H9 (cell line): ENCODE data around the gene HECW1. TPM values are rescaled to one million over a fixed set of nuclear protein-coding genes. Genes with fewer than 3 reads are reported as not detected.

ENCODE experiments used
- DNase-seq: peaks from one replicate; pipeline ENCODE4 v3.0.0-alpha.2; 2017
- H2AFZ ChIP-seq: one replicate; pipeline ENCODE4 v1.6.1; 2013; ENCODE audit warnings: mild to moderate bottlenecking, low read length, control low read depth, moderate library complexity
- H2AK5ac ChIP-seq: 2 replicates; pipeline ENCODE4 v1.6.1; 2013; ENCODE audit warnings: low read length, control low read depth, mixed read lengths; ENCODE audit not compliant: insufficient read length
- H2BK120ac ChIP-seq: one replicate; pipeline ENCODE4 v1.6.1; 2013; ENCODE audit warnings: low read depth, mild to moderate bottlenecking, low read length, control low read depth, inconsistent platforms; ENCODE audit not compliant: poor library complexity, severe bottlenecking
- H2BK12ac ChIP-seq: 2 replicates; pipeline ENCODE4 v1.6.1; 2013; ENCODE audit warnings: low read length, control low read depth, mixed read lengths, low read depth; ENCODE audit not compliant: insufficient read length
- H2BK15ac ChIP-seq: 2 replicates; pipeline ENCODE4 v1.6.1; 2013; ENCODE audit warnings: low read depth, low read length, control low read depth
- H2BK20ac ChIP-seq: one replicate; pipeline ENCODE4 v1.6.1; 2013; ENCODE audit warnings: low read depth, mild to moderate bottlenecking, low read length, control low read depth, inconsistent platforms; ENCODE audit not compliant: poor library complexity, severe bottlenecking
- H2BK5ac ChIP-seq: 2 replicates; pipeline ENCODE4 v1.6.1; 2013; ENCODE audit warnings: low read length, control low read depth, mixed read lengths; ENCODE audit not compliant: insufficient read length
- H3K14ac ChIP-seq: 2 replicates; pipeline ENCODE4 v1.6.1; 2013; ENCODE audit warnings: low read length, control low read depth; ENCODE audit not compliant: insufficient read depth
- H3K18ac ChIP-seq: 2 replicates; pipeline ENCODE4 v1.6.1; 2013; ENCODE audit warnings: low read depth, mild to moderate bottlenecking, mixed read lengths, low read length, control low read depth; ENCODE audit not compliant: insufficient read length
- H3K23ac ChIP-seq: 2 replicates; pipeline ENCODE4 v1.6.1; 2013; ENCODE audit warnings: low read length, control low read depth, mixed read lengths, low read depth; ENCODE audit not compliant: insufficient read length
- H3K23me2 ChIP-seq: 2 replicates; pipeline ENCODE4 v1.6.1; 2013; ENCODE audit warnings: low read depth, mild to moderate bottlenecking, mixed read lengths, low read length, control low read depth; ENCODE audit not compliant: insufficient read length, poor library complexity, severe bottlenecking
- H3K27ac ChIP-seq: 2 replicates; pipeline ENCODE4 v1.5.1; 2013; ENCODE audit warnings: low read length, control low read depth, mixed read lengths, low read depth; ENCODE audit not compliant: insufficient read length
- H3K27me3 ChIP-seq: 2 replicates; pipeline ENCODE4 v1.6.1; 2013; ENCODE audit warnings: low read length, control low read depth, inconsistent platforms; ENCODE audit not compliant: insufficient read depth
- H3K4ac ChIP-seq: 2 replicates; pipeline ENCODE4 v1.6.1; 2013; ENCODE audit warnings: low read depth, mild to moderate bottlenecking, control low read depth, inconsistent platforms, low read length, moderate library complexity
- H3K4me1 ChIP-seq: 2 replicates; pipeline ENCODE4 v1.6.1; 2013; ENCODE audit warnings: low read length, control low read depth, inconsistent platforms; ENCODE audit not compliant: insufficient read depth
- H3K4me2 ChIP-seq: 2 replicates; pipeline ENCODE4 v1.6.1; 2013; ENCODE audit warnings: low read length, control low read depth, mixed read lengths; ENCODE audit not compliant: insufficient read length, insufficient read depth
- H3K56ac ChIP-seq: 2 replicates; pipeline ENCODE4 v1.6.1; 2013; ENCODE audit warnings: low read depth, mild to moderate bottlenecking, mixed read lengths, low read length, control low read depth; ENCODE audit not compliant: insufficient read length
- H3K79me1 ChIP-seq: 2 replicates; pipeline ENCODE4 v1.6.1; 2013; ENCODE audit warnings: low read depth, mild to moderate bottlenecking, moderate library complexity, low read length, control low read depth, inconsistent platforms; ENCODE audit not compliant: insufficient read depth, poor library complexity, severe bottlenecking
- H3K79me2 ChIP-seq: 2 replicates; pipeline ENCODE4 v1.6.1; 2013; ENCODE audit warnings: low read length, control low read depth, inconsistent platforms; ENCODE audit not compliant: insufficient read depth
- H3K9ac ChIP-seq: 2 replicates; pipeline ENCODE4 v1.6.1; 2013; ENCODE audit warnings: low read length, control low read depth, mixed read lengths; ENCODE audit not compliant: insufficient read length; ENCODE audit errors: extremely low read depth
- H3K9me3 ChIP-seq: one replicate; pipeline ENCODE4 v1.6.1; 2013; ENCODE audit warnings: low read depth, low read length, inconsistent platforms; ENCODE audit not compliant: control insufficient read depth
- H3T11ph ChIP-seq: one replicate; pipeline ENCODE4 v1.6.1; 2013; ENCODE audit warnings: mild to moderate bottlenecking, low read length, control low read depth, inconsistent platforms
- H4K20me1 ChIP-seq: one replicate; pipeline ENCODE4 v1.6.1; 2013; ENCODE audit not compliant: control insufficient read depth, insufficient read length, insufficient read depth
- H4K5ac ChIP-seq: 2 replicates; pipeline ENCODE4 v1.6.1; 2013; ENCODE audit warnings: low read depth, mild to moderate bottlenecking, mixed read lengths, low read length, control low read depth; ENCODE audit not compliant: insufficient read length
- H4K8ac ChIP-seq: replicated peaks from 2 replicates; pipeline ENCODE4 v1.6.1; 2013; ENCODE audit warnings: low read length, control low read depth, mixed read lengths, low read depth; ENCODE audit not compliant: insufficient read length
- H4K91ac ChIP-seq: 2 replicates; pipeline ENCODE4 v1.6.1; 2013; ENCODE audit warnings: low read depth, mild to moderate bottlenecking, moderate library complexity, mixed read lengths, low read length, control low read depth; ENCODE audit not compliant: insufficient read length
- H3K27ac Mint-ChIP-seq, 3 experiments: 2 replicates in 2 of 3; 3 replicates in 1 of 3; pipeline ENCODE4 v1.8.0; 2020 to 2021; ENCODE audit warnings: mixed read lengths in 3 of 3, mild to moderate bottlenecking in 1 of 3, moderate library complexity in 1 of 3
- H3K27me3 Mint-ChIP-seq: 2 replicates; pipeline ENCODE4 v1.8.0; 2021; ENCODE audit warnings: low read depth, mild to moderate bottlenecking, moderate library complexity, mixed read lengths
- H3K36me3 Mint-ChIP-seq, 3 experiments: 2 replicates in 2 of 3; 3 replicates in 1 of 3; pipeline ENCODE4 v1.8.0; 2020 to 2021; ENCODE audit warnings: low read depth in 3 of 3, mixed read lengths in 3 of 3; ENCODE audit not compliant: insufficient read depth in 1 of 3
- H3K4me1 Mint-ChIP-seq, 2 experiments: 2 replicates each; pipeline ENCODE4 v1.8.0; 2020; ENCODE audit warnings: mixed read lengths in 2 of 2
- H3K4me3 Mint-ChIP-seq, 2 experiments: 2 replicates in 1 of 2; 3 replicates in 1 of 2; pipeline ENCODE4 v1.8.0; 2020 to 2021; ENCODE audit warnings: mild to moderate bottlenecking in 2 of 2, mixed read lengths in 2 of 2, moderate library complexity in 1 of 2
- H3K9me3 Mint-ChIP-seq, 2 experiments: 2 replicates in 1 of 2; 3 replicates in 1 of 2; pipeline ENCODE4 v1.8.0; 2020; ENCODE audit warnings: mild to moderate bottlenecking in 2 of 2, mixed read lengths in 2 of 2, moderate library complexity in 1 of 2
- CTCF ChIP-seq: fragments of 200-600 bp; sonication (generic); conservative IDR thresholded peaks from 3 replicates; pipeline ENCODE4 v1.8.0; 2021; ENCODE audit warnings: antibody characterized with exemption, mild to moderate bottlenecking
- WGBS: extraction: QIAGEN DNeasy Blood & Tissue Kit; methylation state at CpG from one replicate; pipeline ENCODE4 v1.1.7; 2013; ENCODE audit warnings: missing lambda C conversion rate, low lambda C conversion rate, mixed read lengths; ENCODE audit not compliant: insufficient read length; ENCODE audit errors: extremely low coverage; 5-methylcytosine and 5-hydroxymethylcytosine counted together
- total RNA-seq: library from RNA; stranded (reverse); gene quantifications from 2 replicates; pipeline ENCODE4 v1.2.1, GENCODE V29; 2021

The HECW1 gene
- total RNA-seq, 1 experiment from 2014 or later, result 5.0 TPM

GRCh38 chr7:43306404-43306803 is 194.0 kb downstream of the HECW1 start:
- Histone ChIP-seq H4K8ac (no peak overlapping the region), H3K23me2 (no peaks in the 10 kb centered on the region), H3K9ac (no peak overlapping the region), H2AK5ac (no peak overlapping the region), H3K56ac (no peak overlapping the region), H3K4me2 (no peak overlapping the region), H3K79me2 (no peaks in the 10 kb centered on the region), H3K23ac (no peak overlapping the region), H2BK5ac (no peak overlapping the region), H3K27me3 (no peaks in the 10 kb centered on the region), H3K27ac (no peak overlapping the region), H4K91ac (no peak overlapping the region), H4K5ac (no peak overlapping the region), H3K14ac (no peak overlapping the region), H3K4me1 (peaks cover 9% of the 10 kb centered on the region; the same call in 1 of the 2 replicates), H2BK12ac (no peak overlapping the region), H2BK120ac (no peak overlapping the region), H3K79me1 (no peaks in the 10 kb centered on the region), H3K9me3 (no peaks in the 10 kb centered on the region), H3T11ph (no peak overlapping the region), H2AFZ (no peak overlapping the region), H3K4ac (no peak overlapping the region), H2BK20ac (no peak overlapping the region), H2BK15ac (no peak overlapping the region), H4K20me1 (no peaks in the 10 kb centered on the region), H3K18ac (no peak overlapping the region)
- no peak for TF ChIP-seq CTCF
- Mint-ChIP-seq H3K27me3 (no peaks in the 10 kb centered on the region), H3K27ac (no peak overlapping the region), H3K4me1 (peaks cover 30 to 33% of the 10 kb centered on the region in 2 experiments), H3K9me3 (no peaks in the 10 kb centered on the region), H3K36me3 (no peaks in the 10 kb centered on the region), H3K4me3 (no peak overlapping the region)
- WGBS, result no CpG with 5 or more reads among the region's 5 CpGs
- no peak for DNase-seq
